ENCODE data around the gene TMEM244.
"Not testable (repeated sequence)": the region's sequence is repeated elsewhere in the genome, so short reads cannot be mapped to it uniquely, and the experiment has no call there.

The TMEM244 gene

DNA sequence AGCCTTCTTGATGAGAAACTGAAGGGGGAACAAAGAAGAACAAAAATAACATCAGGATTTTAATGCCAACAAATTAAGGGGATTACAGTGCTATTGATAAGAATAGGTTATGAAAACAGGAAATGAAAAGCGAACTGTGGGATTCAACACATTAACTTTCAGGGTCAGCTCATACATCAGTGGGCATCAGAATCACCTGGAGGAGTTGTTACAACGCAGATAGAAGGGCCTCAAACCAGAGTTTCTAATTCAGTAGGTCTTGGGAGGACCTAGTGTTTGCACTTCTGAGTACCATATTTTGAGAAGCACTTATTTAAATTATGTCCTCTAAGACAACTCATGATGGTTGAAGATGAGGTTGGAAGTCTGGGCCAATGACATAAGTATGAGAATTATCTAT, 5.6 kb upstream of the TMEM244 start:
- no peak for DNase-seq

- DNase-seq = peak; percentile 52
Measured at GRCh38 chr6:129866256-129866655, 5.1 kb upstream of the TMEM244 start.

GRCh38 chr6:129865013-129865412, 3.9 kb upstream of the TMEM244 start:
- no peak for DNase-seq

- no peak for DNase-seq
Measured at GRCh38 chr6:129863664-129864063, 2.5 kb upstream of the TMEM244 start.

DNA sequence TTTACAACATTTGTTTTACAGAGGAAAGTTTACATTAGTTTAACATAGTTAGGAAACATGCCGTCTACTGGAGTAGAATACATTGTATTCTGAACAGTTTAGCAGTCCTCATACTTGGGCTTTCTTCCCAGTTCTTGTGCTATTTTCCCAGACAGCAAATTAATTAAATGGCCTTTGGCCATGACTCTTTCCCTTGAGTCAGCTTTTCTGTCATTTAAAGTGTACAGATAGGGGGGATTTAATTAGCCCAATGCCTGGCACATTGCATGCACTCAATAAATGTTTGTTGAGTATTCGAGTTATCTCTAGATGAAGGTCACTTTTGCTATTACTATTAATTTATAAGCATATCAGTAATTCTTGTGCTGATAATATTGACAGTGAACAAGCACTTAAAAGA, 1.6 kb downstream of the TMEM244 start:
- DNase-seq = no peak

GRCh38 chr6:129857838-129858237, 3.3 kb downstream of the TMEM244 start:
- no peak for DNase-seq

DNA sequence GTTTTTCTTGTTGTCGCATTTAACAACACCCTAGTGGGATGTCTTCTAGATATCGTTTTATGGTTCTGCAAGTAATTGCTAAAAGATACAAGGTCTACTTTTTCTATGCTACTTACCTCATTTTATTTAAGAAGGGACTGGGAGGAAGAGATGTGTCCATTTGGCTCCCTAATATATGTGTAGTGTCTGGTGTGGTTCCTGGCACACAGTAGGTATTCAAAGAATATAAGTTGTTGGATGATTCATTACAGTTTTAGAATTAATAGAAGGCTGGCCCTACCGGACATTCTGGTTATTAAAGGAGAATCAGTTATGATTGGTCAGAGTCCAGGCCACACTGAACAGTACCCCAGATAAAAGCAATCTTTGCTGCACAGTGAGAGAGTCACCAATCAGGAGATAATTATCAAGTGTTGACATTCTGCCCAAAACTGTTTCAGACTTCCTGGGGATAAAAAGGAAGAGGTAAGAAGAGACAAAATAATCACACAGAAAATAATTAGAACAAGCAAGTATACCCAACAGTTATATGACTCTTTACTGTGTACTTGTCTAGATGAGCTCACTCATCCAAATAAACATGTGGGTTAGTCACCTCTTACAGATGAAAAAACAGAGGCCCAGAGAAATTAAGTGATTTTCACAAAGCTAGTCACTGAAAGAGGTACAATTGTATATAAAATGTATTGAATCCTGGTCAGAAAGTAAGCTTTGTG, 7.0 kb downstream of the TMEM244 start:
- DNase-seq = no peak

- DNase-seq = no peak
Measured at GRCh38 chr6:129852257-129852858, 8.8 kb downstream of the TMEM244 start.

- no peak for DNase-seq
Measured at GRCh38 chr6:129849456-129849855, 11.7 kb downstream of the TMEM244 start.

GRCh38 chr6:129846761-129847160, 14.4 kb downstream of the TMEM244 start:
- no peak for DNase-seq

GRCh38 chr6:129845696-129846095, 15.4 kb downstream of the TMEM244 start:
- DNase-seq = no peak

DNA sequence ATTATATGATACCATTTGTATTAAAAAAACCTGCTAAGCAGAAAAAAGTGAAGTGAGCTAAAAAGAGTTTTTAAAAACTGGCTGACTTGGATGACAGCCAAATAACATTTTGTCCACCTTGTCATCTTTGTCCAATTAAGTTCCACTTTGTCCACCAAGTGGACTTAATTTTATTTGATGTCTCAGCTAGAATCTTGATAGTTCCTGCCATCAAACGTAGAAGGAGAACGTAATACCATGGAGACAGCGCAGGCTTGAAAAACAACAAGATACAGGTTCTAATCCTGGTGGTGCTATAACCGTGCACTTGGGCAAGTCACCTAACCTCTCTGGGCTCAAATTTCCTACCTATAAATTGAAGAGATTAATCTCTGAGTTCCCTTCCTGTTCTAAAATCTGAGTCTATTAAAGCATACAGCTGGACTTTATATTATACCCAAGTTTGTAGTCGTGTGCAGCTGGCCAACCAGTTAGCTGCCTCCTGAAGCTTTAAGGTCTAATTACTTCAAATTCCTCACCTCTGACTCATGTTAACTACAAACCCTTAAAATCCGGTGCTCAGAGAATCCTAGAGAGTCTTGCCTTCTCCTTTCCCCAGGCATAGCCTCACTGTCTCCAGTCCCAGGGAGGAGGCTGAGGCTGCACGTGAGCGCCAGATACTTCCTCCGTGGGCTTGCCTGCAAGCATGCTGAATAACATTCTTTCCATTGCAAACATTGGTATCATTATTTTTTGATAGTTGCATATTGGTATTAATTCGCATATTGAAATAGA, 16.8 kb downstream of the TMEM244 start:
- no peak for DNase-seq

DNA sequence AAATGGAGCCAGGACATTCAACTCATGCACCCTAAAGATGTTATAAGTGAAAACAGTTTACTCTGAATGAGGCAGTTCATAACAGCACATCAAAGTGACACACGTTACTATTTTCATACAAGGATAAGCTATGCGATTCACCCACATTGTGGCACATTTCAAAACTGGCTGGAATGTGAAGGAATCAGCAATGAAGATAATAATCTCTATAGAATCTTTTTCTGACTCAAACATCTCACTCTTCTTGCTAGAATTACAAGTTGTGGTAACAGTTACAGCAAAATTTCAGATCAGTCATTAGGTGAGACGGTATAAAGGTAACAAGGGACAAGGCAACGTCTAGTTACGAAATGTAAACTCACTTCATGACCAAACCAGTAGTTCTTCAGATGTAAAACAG, 17.5 kb downstream of the TMEM244 start:
- no peak for DNase-seq

- DNase-seq = no peak
Measured at GRCh38 chr6:129842881-129843409, 18.2 kb downstream of the TMEM244 start.

- DNase-seq = no peak
Measured at GRCh38 chr6:129842137-129842536, 19.0 kb downstream of the TMEM244 start.

DNA sequence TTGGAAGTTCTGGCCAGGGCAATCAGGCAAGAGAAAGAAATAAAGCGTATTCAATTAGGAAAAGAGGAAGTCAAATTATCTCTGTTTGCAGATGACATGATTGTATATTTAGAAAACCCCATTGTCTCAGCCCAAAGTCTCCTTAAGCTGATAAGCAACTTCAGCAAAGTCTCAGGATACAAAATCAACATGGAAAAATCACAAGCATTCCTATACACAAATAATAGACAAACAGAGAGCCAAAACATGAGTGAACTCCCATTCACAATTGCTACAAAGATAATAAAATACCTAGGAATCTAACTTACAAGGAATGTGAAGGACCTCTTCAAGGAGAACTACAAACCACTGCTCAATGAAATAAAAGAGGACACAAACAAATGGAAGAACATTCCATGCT, 21.6 kb downstream of the TMEM244 start:
- DNase-seq = not testable (repeated sequence)

GRCh38 chr6:129835691-129836090, 25.4 kb downstream of the TMEM244 start:
- no peak for DNase-seq

- no peak for DNase-seq
Measured at GRCh38 chr6:129832299-129832698, 28.8 kb downstream of the TMEM244 start.

DNA sequence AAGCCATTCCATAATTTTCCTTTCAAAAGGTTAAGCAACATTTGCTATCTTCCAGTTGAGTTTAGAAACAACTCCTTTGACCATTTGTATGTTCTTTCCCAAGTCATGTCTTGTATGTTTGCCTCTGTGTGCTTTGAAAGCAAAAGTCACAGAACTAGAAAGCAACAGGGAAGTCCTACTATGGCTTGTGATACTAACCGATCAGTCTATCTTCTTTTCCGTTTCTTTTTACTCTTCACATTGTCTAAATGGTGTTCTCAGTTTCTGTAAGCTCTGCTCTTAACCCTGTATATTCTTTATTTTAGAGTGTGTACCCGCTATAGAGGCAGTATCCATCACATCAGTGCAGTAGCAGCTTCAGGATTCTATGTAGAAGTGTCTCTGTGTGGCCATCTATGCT, 32.9 kb downstream of the TMEM244 start:
- DNase-seq = no peak

DNA sequence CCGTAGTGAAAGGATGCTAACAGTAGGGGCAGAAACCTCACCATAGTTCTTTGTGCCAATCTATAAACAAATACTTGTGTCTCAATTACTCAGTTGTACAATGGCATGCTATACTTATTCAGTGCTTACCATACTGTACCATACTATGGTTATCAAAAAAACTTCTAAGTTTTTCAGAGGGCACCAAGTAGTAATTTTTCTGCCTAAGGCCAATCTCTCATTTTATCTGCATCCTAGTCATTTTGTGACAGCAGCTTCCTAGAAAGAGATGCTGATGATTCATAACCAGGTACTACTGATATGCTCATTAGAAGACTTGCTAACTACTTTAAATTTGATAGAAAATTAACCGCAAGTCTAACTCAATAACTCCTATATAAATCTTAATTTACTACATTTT, 42.9 kb downstream of the TMEM244 start:
- DNase-seq = no peak

- no peak for DNase-seq
Measured at GRCh38 chr6:129817821-129818220, 43.3 kb downstream of the TMEM244 start.

DNA sequence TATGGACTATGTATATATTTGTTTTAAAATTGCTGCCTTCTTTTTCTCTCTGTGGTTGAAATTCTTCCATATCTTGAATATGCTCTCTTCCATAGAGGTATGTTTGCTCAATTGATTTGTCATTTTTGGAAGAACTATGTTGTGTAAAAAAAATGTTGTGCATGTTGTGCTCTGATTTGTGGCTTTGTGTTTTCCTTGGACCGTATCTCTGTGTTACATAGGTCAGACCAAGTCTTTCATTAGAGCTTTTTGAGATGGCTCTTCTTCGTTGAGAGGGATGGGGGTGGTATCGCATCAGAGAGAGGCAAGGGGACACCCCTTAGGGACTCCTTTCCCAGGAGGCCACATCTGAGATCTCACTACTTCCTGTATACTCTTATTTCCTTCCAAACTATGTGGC, 43.8 kb downstream of the TMEM244 start:
- DNase-seq = no peak

GRCh38 chr6:129812145-129812777, 48.9 kb downstream of the TMEM244 start:
- DNase-seq = no peak

All from midbrain (tissue), 1 donor.